GM12864 (cell line): ENCODE measurements around the gene IL6R.

Experiments used
- DNase-seq: peaks from one replicate; pipeline ENCODE4 v3.0.0-alpha.2; 2011; ENCODE audit warnings: low read depth
- H3K4me3 ChIP-seq: 2 replicates; pipeline ENCODE4 v1.5.1; 2011; ENCODE audit warnings: mild to moderate bottlenecking, low read depth, low read length, control low read depth
- CTCF ChIP-seq: IDR thresholded peaks from 2 replicates; pipeline ENCODE4 v1.5.1; 2011; ENCODE audit warnings: low read depth, mild to moderate bottlenecking, moderate library complexity, low read length, control low read depth, inconsistent platforms; ENCODE audit errors: missing control alignments

Gene IL6R

GRCh38 chr1:154495496-154496273 lies 90.5 kb downstream of the IL6R start:
- TF ChIP-seq CTCF = no peak
- no peak for DNase-seq
- H3K4me3 ChIP-seq = no peak overlapping the region

- no peak for TF ChIP-seq CTCF
- no peak overlapping the region for H3K4me3 ChIP-seq
- DNase-seq = no peak
These were observed 91.2 kb downstream of the IL6R start for GRCh38 chr1:154496383-154496782.

GRCh38 chr1:154497026-154497806 lies 92.1 kb downstream of the IL6R start:
- peak; percentile 29 for DNase-seq
- no peak overlapping the region for H3K4me3 ChIP-seq
- TF ChIP-seq CTCF = no peak

GRCh38 chr1:154499446-154499845 lies 94.3 kb downstream of the IL6R start:
- no peak overlapping the region for H3K4me3 ChIP-seq
- no peak for TF ChIP-seq CTCF
- no peak for DNase-seq

GRCh38 chr1:154500533-154500932 lies 95.4 kb downstream of the IL6R start:
- H3K4me3 ChIP-seq = no peak overlapping the region
- no peak for DNase-seq
- TF ChIP-seq CTCF = no peak

GRCh38 chr1:154501423-154502065 lies 96.4 kb downstream of the IL6R start:
- H3K4me3 ChIP-seq = no peak overlapping the region
- no peak for TF ChIP-seq CTCF
- DNase-seq = no peak
